AG10803 (cell line): ENCODE measurements around the gene RABGGTA.

Source experiments
- DNase-seq: peaks from one replicate; pipeline ENCODE4 v3.0.0; 2010; ENCODE audit warnings: low read depth
- H3K4me3 ChIP-seq: 2 replicates; pipeline ENCODE4 v1.5.1; 2011; ENCODE audit warnings: mild to moderate bottlenecking, low read length, control low read depth
- CTCF ChIP-seq: conservative IDR thresholded peaks from 2 replicates; pipeline ENCODE4 v1.5.1; 2011; ENCODE audit warnings: mild to moderate bottlenecking, low read length, control low read depth, inconsistent platforms

Gene RABGGTA

DNA sequence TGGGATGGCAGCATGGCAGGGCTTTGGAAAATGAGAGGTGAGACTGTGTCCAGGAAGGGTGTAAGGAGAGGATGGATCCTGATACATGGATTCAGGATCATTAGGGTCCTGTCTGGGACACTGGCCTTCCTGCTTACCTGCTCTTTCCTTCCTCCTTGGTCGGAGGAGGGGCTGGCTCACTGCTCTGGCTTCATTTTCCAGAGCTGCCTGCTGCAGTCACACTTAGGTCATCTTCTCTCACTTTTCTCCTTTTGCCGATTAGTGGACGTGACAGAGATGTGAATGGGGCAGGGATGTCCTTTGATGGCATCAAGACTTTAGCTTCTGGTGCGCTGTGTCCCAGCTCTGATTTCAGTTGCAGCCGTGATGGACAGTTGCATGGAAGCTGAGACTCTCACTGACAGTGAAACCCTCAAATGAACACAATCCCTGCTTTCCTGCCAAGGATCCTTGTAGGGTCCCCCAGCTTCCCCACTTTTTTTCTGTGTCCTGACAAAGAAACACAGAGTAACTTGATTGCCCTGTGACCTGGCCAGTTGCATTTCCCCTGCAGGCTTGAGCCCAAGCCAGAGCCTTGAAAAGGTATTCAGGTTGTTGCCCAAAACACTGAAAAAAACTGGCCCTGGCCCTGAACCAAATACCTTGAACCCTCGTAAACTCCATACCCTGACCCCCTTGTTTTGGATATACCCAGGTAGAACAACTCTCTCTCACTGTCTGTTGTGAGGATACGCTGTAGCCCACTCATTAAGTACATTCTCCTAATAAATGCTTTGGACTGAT lies 37.1 kb upstream of the RABGGTA start:
- H3K4me3 ChIP-seq, result no peak overlapping the region
- no peak for DNase-seq
- TF ChIP-seq CTCF, result no peak

DNA sequence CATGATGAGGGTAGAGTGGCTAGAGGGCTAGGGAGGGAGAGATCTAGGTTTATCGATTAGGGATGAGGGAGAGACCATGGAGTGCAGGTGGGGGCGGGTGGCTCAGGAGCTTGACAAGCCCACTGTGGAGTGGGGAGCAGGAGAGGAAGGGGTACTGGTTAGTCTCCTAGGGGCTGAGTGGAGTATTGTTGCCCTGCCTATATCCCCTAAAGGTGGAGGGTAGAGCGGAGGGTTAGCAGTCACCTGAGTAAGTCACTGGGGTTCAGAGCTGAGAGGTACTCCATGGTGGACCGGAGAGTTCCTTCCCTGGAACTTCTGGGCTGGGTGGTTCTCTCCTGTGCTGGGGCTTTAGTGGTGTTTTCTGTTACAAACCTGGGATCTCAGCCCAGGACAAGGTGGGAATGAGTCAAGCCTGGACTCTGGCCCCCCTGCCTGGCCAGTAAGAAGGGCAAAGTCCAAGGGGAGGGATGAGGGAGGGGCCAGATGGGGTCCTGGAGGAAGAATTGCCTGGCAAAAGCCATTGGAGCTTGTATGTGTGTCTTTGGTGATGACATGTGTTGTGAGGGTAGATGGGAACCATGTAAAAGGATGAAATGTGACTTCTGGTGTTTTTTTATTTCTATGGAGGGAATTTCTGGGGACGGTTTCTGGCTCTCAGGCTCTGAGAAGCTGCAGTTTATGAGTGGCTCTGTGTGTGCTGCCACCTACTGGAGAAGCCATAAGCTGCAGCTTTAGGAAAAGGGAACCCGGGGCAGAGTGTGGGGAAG lies 36.4 kb upstream of the RABGGTA start, which contains the start of gene CIDEB:
CIDEB (minus strand) TSS at position 403 of the 767 bp plus-strand sequence; CDS start at position 284, 119 bp downstream.
- no peak within 1 kb of the TSS for H3K4me3 ChIP-seq
- peak; percentile 51 for DNase-seq
- peak; percentile 94 for TF ChIP-seq CTCF

GRCh38 chr14:24307156-24307574 lies 35.8 kb upstream of the RABGGTA start:
- DNase-seq, result no peak
- no peak for TF ChIP-seq CTCF
- H3K4me3 ChIP-seq, result no peak overlapping the region

DNA sequence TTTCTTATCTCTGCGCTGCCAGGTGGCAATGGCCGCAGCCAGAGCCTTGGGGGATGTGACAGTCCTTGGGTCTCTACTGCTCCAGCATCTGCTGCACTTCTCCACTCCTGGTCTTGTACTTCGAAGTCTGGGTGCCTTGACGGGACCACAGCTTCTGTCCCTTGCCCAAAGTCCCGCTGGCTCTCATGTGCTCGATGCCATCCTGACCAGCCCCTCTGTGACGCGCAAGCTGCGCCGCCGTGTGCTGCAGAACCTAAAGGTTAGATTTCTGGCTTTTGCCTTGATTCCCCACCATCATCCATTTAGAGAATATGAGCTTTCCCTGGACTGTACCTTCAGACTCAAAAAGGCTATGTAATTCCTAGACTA lies 32.6 kb upstream of the RABGGTA start:
- H3K4me3 ChIP-seq, result no peak overlapping the region
- no peak for TF ChIP-seq CTCF
- no peak for DNase-seq

DNA sequence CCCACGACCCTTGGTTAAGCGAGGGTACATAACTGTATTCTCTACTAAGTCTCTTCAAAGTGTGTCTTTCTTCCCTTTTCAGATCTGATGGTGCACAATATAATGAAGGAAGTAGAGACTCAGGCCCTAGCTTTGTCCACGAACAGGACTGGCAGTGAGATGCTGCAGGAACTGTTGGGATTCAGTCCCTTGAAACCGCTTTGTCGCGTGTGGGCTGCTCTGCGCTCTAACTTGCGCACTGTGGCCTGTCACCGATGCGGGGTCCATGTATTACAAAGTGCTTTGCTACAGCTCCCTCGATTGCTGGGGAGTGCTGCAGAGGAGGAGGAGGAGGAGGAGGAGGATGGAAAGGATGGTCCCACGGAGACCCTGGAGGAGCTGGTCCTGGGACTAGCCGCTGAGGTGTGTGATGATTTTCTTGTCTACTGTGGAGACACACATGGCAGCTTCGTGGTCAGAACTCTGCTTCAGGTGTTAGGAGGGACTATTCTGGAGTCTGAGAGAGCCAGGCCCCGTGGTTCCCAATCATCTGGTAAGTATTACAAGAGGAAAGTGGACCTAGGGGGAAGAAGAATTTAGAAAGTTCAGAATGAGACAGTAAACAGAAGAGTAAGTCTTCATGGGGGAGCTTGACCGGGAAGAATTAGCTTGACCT lies 29.1 kb upstream of the RABGGTA start:
- H3K4me3 ChIP-seq, result peak overlapping the region; percentile 99
- TF ChIP-seq CTCF, result no peak
- DNase-seq, result no peak

DNA sequence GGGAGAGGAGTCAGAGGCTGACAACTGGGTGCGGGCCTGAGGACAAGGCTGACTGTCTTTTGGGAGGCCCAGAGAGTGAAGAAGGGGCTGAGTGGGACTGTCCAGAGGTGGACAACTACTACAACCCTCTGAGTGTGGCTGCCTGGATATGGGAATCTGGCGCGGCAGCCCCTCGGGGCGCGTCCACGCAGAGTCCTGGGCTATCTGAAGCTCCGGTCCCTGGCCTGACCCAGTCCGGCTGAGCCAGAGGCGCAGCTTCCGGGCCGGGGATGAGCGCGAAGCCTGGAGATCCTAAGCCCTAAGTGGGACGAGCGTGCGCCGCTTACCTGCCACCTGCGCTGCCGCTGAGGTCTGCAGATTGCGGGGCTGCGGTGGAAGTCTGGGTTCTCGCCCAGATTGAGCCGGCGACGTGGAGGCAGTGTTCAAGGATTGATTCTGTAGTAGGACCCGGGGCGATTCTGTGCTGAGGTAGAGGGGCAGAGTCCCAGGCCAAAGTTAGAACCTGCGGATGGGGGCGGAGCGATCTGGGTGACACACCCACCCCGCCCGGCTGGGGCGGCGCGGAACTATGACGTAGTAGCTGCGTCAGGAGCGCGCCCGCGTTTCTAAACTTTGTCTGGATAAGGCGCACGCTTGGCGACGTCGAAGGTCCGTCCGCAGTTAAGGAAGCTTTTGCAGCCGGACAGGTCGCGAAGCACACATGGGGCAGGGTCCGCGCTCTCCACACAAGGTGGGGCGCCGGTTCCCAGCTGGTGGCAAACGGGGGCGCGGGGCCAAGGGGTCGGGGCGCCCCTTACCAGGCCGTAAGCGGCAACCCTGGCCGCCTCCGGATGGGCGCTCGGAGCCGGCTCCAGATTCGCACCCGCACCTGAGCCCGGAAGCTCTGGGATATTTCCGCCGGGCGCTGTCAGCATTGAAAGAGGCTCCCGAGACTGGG lies 28.1 kb upstream of the RABGGTA start, which contains the start of the genes DHRS1 and NOP9:
DHRS1 (minus strand) TSS at position 526 of the 937 bp plus-strand sequence. CDS start 674 bp downstream, outside the sequence.
NOP9 (plus strand) TSS at position 596 of the 937 bp plus-strand sequence; CDS start at position 701, 105 bp downstream.
- TF ChIP-seq CTCF, result no peak
- peak; percentile 79 for DNase-seq
- peak within 1 kb of the TSS; percentile 99 for H3K4me3 ChIP-seq
